ENCODE measurements around the gene PPCDC. TPM values are rescaled to one million over a fixed set of nuclear protein-coding genes. Genes with fewer than 3 reads are reported as not detected.
"Not testable (repeated sequence)": the region's sequence is repeated elsewhere in the genome, so short reads cannot be mapped to it uniquely, and the experiment has no call there.

Gene PPCDC
- total RNA-seq, 2 donors from 2014 or later = 29.6 to 29.7 TPM

- no peak for ATAC-seq (replicated peaks in 1 of 2)
- Mint-ChIP-seq H3K27me3 (ENCODE audit: low read depth) (peaks cover 38% of the 10 kb centered on the region), H3K4me1 (ENCODE audit: low read depth) (peaks cover 44% of the 10 kb centered on the region), H3K27ac (no peak overlapping the region), H3K9me3 (no peaks in the 10 kb centered on the region), H3K36me3 (ENCODE audit: insufficient read depth in 2 of 2) (peaks cover 9 to 10% of the 10 kb centered on the region in 2 donors), H3K4me3 (no peak overlapping the region)
- DNase-seq = no peak
Measured at GRCh38 chr15:75068748-75069147, 45.4 kb downstream of the PPCDC start.

- Mint-ChIP-seq H3K36me3 (ENCODE audit: insufficient read depth in 2 of 2) (peaks cover 9 to 10% of the 10 kb centered on the region in 2 donors), H3K4me1 (ENCODE audit: low read depth) (peaks cover 44% of the 10 kb centered on the region), H3K4me3 (peak overlapping the region; percentile 2 to 59), H3K27me3 (ENCODE audit: low read depth) (peaks cover 38% of the 10 kb centered on the region), H3K27ac (peak overlapping the region; percentile 51), H3K9me3 (no peaks in the 10 kb centered on the region)
- ATAC-seq (replicated peaks in 1 of 2) (peak; percentile 22 to 30), DNase-seq (no peak)
Measured at GRCh38 chr15:75069301-75069925, 46.0 kb downstream of the PPCDC start.

- no peak for DNase-seq
- H3K27ac Mint-ChIP-seq = no peak overlapping the region
- H3K27me3 Mint-ChIP-seq (ENCODE audit: low read depth) = peaks cover 38% of the 10 kb centered on the region
- peaks cover 39% of the 10 kb centered on the region for H3K4me1 Mint-ChIP-seq (ENCODE audit: low read depth)
- peaks cover 3% of the 10 kb centered on the region in 2 donors for H3K9me3 Mint-ChIP-seq
- no peak for ATAC-seq (replicated peaks in 1 of 2)
- no peak overlapping the region for H3K4me3 Mint-ChIP-seq
- peaks cover 8 to 9% of the 10 kb centered on the region in 2 donors for H3K36me3 Mint-ChIP-seq (ENCODE audit: insufficient read depth in 2 of 2)
Measured at GRCh38 chr15:75070674-75071073, 47.3 kb downstream of the PPCDC start.

GRCh38 chr15:75073197-75073596, 49.8 kb downstream of the PPCDC start:
- Mint-ChIP-seq H3K36me3 (ENCODE audit: insufficient read depth in 2 of 2) (peaks cover 7 to 12% of the 10 kb centered on the region in 2 donors), H3K27me3 (ENCODE audit: low read depth) (peaks cover 37% of the 10 kb centered on the region), H3K4me1 (ENCODE audit: low read depth) (peaks cover 29% of the 10 kb centered on the region), H3K27ac (no peak overlapping the region), H3K9me3 (peaks cover 3 to 7% of the 10 kb centered on the region in 2 donors), H3K4me3 (no peak overlapping the region)
- DNase-seq (no peak), ATAC-seq (replicated peaks in 1 of 2) (no peak)

GRCh38 chr15:75076277-75076676, 52.9 kb downstream of the PPCDC start:
- peaks cover 28% of the 10 kb centered on the region for H3K27me3 Mint-ChIP-seq (ENCODE audit: low read depth)
- DNase-seq = no peak
- peaks cover 11% of the 10 kb centered on the region for H3K4me1 Mint-ChIP-seq (ENCODE audit: low read depth)
- H3K27ac Mint-ChIP-seq = no peak overlapping the region
- H3K9me3 Mint-ChIP-seq = peaks cover 3 to 7% of the 10 kb centered on the region in 2 donors
- ATAC-seq (replicated peaks in 1 of 2) = no peak
- no peak overlapping the region for H3K4me3 Mint-ChIP-seq
- H3K36me3 Mint-ChIP-seq (ENCODE audit: insufficient read depth in 2 of 2) = peaks cover 10 to 12% of the 10 kb centered on the region in 2 donors

- Mint-ChIP-seq H3K27me3 (ENCODE audit: low read depth) (peaks cover 23% of the 10 kb centered on the region), H3K4me1 (ENCODE audit: low read depth) (peaks cover 11% of the 10 kb centered on the region), H3K36me3 (ENCODE audit: insufficient read depth in 2 of 2) (peaks cover 10% of the 10 kb centered on the region in 2 donors)
- ATAC-seq (replicated peaks in 1 of 2) (peak; percentile 79 to 80), DNase-seq (peak; percentile 30 to 46)
- not testable (repeated sequence) for H3K4me3 Mint-ChIP-seq, H3K27ac Mint-ChIP-seq, H3K9me3 Mint-ChIP-seq
Measured at GRCh38 chr15:75077551-75077961, 54.2 kb downstream of the PPCDC start.

GRCh38 chr15:75081150-75081549, 57.8 kb downstream of the PPCDC start:
- peaks cover 11% of the 10 kb centered on the region for H3K4me1 Mint-ChIP-seq (ENCODE audit: low read depth)
- H3K27ac Mint-ChIP-seq = no peak overlapping the region
- no peak overlapping the region for H3K4me3 Mint-ChIP-seq
- H3K27me3 Mint-ChIP-seq (ENCODE audit: low read depth) = peaks cover 34% of the 10 kb centered on the region
- H3K9me3 Mint-ChIP-seq = peaks cover 9 to 10% of the 10 kb centered on the region in 2 donors
- ATAC-seq (replicated peaks in 1 of 2) = no peak
- H3K36me3 Mint-ChIP-seq (ENCODE audit: insufficient read depth in 2 of 2) = peaks cover 6 to 16% of the 10 kb centered on the region in 2 donors
- DNase-seq = no peak

GRCh38 chr15:75082689-75083088, 59.3 kb downstream of the PPCDC start:
- DNase-seq (no peak), ATAC-seq (replicated peaks in 1 of 2) (no peak)
- H3K27me3 Mint-ChIP-seq (ENCODE audit: low read depth) = peaks cover 46% of the 10 kb centered on the region
- peaks cover 12 to 14% of the 10 kb centered on the region in 2 donors for H3K9me3 Mint-ChIP-seq
- peaks cover 6% of the 10 kb centered on the region for H3K4me1 Mint-ChIP-seq (ENCODE audit: low read depth)
- no peak overlapping the region for H3K4me3 Mint-ChIP-seq
- H3K27ac Mint-ChIP-seq = no peak overlapping the region
- H3K36me3 Mint-ChIP-seq (ENCODE audit: insufficient read depth in 2 of 2) = peaks cover 8 to 23% of the 10 kb centered on the region in 2 donors

- peaks cover 12 to 14% of the 10 kb centered on the region in 2 donors for H3K9me3 Mint-ChIP-seq
- not testable (repeated sequence) for ATAC-seq (replicated peaks in 1 of 2); H3K27ac Mint-ChIP-seq; H3K4me1 Mint-ChIP-seq (ENCODE audit: low read depth); DNase-seq; H3K4me3 Mint-ChIP-seq
- peaks cover 12 to 20% of the 10 kb centered on the region in 2 donors for H3K36me3 Mint-ChIP-seq (ENCODE audit: insufficient read depth in 2 of 2)
- H3K27me3 Mint-ChIP-seq (ENCODE audit: low read depth) = peaks cover 52% of the 10 kb centered on the region
Measured at GRCh38 chr15:75085708-75086107, 62.3 kb downstream of the PPCDC start.

- ATAC-seq (replicated peaks in 1 of 2) (no peak), DNase-seq (no peak)
- Mint-ChIP-seq H3K4me3 (no peak overlapping the region), H3K27me3 (ENCODE audit: low read depth) (peaks cover 38% of the 10 kb centered on the region), H3K36me3 (ENCODE audit: insufficient read depth in 2 of 2) (peaks cover 16 to 22% of the 10 kb centered on the region in 2 donors), H3K4me1 (ENCODE audit: low read depth) (peaks cover 16% of the 10 kb centered on the region), H3K27ac (no peak overlapping the region), H3K9me3 (peaks cover 12 to 15% of the 10 kb centered on the region in 2 donors)
Measured at GRCh38 chr15:75089456-75090387, 66.3 kb downstream of the PPCDC start.

- Mint-ChIP-seq H3K27me3 (ENCODE audit: low read depth) (peaks cover 32% of the 10 kb centered on the region), H3K9me3 (peaks cover 6 to 10% of the 10 kb centered on the region in 2 donors), H3K4me3 (no peak overlapping the region), H3K36me3 (ENCODE audit: insufficient read depth in 2 of 2) (peaks cover 14 to 17% of the 10 kb centered on the region in 2 donors), H3K27ac (no peak overlapping the region), H3K4me1 (ENCODE audit: low read depth) (peaks cover 22% of the 10 kb centered on the region)
- ATAC-seq (replicated peaks in 1 of 2) (no peak), DNase-seq (no peak)
Measured at GRCh38 chr15:75090388-75090734, 67.0 kb downstream of the PPCDC start.

GRCh38 chr15:75091814-75092213, 68.4 kb downstream of the PPCDC start:
- Mint-ChIP-seq H3K36me3 (ENCODE audit: insufficient read depth in 2 of 2) (peaks cover 6 to 10% of the 10 kb centered on the region in 2 donors), H3K4me1 (ENCODE audit: low read depth) (peaks cover 22% of the 10 kb centered on the region), H3K27ac (peak overlapping the region; percentile 60), H3K4me3 (no peak overlapping the region), H3K27me3 (ENCODE audit: low read depth) (peaks cover 20% of the 10 kb centered on the region), H3K9me3 (peaks cover 0 to 3% of the 10 kb centered on the region in 2 donors)
- DNase-seq (peak; percentile 31 to 46), ATAC-seq (replicated peaks in 1 of 2) (peak; percentile 97 to 98)

- H3K27ac Mint-ChIP-seq; ATAC-seq (replicated peaks in 1 of 2); H3K4me3 Mint-ChIP-seq; H3K9me3 Mint-ChIP-seq; DNase-seq; H3K36me3 Mint-ChIP-seq (ENCODE audit: insufficient read depth in 2 of 2): not testable (repeated sequence)
- Mint-ChIP-seq H3K27me3 (ENCODE audit: low read depth) (peaks cover 18% of the 10 kb centered on the region), H3K4me1 (ENCODE audit: low read depth) (peaks cover 22% of the 10 kb centered on the region)
Measured at GRCh38 chr15:75094961-75095478, 71.6 kb downstream of the PPCDC start.
